ENCODE results near the gene CHN2.

CHN2 gene

DNA sequence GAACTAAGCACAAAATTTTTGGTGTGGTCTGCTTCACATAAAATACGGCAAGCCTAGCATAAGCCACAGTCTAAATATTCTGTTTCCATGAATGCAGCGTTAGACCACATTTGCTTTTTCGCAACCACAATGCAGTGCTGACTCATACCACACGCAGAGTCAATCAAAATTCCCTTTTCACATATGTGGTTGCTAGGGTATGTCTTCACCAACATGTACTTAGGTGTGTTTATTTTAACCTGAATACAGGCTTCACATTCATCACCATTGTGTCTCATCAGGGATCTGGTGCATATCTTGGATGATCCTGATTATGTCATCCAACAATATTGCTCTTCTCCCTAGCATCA lies 90.8 kb downstream of the CHN2 start:
- peak; percentile 49 for DNase-seq
- peak; percentile 88 for ATAC-seq

DNA sequence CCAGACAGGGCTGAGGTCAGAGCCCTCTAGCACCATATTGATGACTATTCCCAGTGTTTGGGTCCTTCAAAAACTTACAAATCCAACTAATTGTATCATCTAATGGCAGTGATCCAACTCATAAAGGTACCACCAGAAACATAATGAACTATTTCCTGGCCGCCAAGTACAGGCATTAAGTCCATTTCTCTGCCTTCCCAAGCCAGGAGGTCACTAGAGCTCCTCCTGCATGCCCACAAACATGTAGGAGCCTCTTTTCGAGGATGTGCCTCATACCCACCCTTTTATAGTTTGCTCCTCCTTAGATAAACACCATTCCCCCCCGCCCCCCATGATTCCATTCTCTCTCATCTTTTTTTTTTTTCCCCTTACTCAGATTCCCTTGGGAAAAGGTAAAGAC lies 91.3 kb downstream of the CHN2 start:
- no peak for DNase-seq
- ATAC-seq: no peak

GRCh38 chr7:29287366-29287765 lies 92.8 kb downstream of the CHN2 start:
- ATAC-seq (no peak), DNase-seq (no peak)

DNA sequence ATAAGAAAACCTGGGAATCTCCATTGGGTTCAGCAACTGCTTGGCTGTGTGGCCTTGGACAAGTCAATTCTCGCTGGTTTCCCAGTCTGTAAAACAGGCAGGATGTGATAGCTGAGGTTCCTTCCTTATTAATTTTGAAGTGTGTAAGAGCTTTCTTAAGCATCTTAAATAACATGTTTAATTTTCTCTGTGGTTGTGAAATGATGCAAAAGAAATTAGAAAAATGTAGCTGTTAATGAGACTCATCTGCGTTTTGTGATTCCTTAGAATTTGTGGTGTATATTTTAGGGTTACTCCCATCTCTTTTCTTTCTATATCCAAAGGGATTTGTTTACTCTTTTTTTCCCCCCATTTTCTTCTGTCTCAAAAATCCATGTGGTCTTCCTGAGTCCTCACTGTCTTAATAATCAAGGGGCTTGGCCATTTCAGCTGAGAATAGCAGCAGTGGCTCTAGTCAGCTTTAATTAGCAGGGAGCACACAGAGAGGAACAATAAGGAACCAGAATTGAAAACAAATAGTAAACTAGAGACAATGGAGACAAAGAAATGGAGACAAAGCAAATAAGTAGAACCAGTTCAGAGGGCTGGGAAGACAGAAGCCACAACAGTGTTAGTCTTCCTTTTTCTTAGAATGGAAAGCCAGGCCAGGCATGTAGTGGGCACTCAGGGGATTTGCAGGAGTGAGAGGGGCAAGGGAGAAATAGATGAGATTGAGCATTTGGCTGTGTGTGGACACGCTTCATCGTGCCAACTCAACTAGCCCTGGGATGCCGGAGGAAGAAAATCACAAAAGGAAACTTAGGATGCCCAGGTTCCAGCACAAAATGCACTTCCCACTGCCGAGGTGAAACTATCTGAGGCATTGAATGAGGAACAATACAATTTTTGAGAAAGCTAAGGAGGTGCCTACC lies 93.9 kb downstream of the CHN2 start:
- no peak for DNase-seq
- ATAC-seq: no peak

DNA sequence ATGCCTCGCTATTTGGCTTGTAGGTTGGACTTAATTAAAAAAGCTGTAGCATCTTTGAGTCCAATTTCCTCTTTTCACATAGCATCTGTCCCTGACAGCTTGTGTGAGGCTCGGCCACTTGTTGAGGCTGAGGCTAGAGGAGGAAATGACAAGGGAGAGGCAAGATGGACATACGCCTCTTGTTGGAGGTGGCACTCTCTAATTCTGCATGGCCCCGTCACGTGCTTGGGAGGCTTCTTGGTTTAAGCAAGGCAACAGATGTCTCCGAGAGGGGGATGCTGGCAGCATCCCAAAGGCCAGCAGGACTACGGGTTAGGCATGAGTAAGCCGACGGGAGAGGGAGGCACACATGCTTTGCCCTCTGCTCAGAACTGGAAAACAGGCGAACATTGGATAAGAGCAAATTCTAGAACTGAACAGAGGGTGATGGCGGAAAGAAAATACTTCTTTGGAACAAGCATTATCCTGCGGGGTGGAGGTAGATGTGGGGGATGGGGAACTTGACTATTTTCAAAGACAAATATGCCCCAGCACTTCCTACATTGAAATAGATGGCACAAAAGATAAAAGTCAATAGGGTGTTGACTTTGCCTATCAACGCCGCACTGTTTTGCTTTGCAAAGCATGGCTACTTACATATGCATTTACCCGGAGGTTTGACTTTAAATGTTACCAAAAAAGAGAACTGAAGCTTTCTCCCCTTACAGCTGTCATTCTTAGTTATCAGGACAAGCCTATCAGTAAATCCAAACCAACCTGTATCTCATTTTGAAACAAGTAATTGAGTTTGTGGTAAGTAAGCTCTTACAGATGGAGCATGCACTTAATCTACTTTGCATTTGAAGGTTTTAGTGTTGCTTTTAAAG lies 94.8 kb downstream of the CHN2 start:
- DNase-seq (no peak), ATAC-seq (no peak)

DNA sequence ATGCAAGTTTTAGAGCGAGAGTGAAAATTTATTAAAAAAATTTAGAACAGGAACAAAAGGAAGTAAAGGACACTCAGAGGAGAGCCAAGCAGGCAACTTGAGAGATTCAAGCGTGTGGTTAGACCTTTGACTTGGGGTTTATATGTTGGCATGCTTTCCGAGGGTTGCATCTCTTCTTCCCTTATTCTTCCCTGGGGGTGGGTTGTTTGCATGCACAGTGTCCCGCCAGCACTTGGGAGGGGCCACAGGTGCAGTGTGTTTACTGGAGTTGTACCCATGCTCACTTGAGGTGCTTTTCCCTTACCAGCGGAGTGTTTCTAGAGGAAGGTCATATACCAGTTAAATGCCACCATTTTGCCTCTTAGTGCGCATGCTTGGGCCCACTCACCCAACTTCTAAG lies 96.3 kb downstream of the CHN2 start:
- no peak for ATAC-seq
- no peak for DNase-seq

DNA sequence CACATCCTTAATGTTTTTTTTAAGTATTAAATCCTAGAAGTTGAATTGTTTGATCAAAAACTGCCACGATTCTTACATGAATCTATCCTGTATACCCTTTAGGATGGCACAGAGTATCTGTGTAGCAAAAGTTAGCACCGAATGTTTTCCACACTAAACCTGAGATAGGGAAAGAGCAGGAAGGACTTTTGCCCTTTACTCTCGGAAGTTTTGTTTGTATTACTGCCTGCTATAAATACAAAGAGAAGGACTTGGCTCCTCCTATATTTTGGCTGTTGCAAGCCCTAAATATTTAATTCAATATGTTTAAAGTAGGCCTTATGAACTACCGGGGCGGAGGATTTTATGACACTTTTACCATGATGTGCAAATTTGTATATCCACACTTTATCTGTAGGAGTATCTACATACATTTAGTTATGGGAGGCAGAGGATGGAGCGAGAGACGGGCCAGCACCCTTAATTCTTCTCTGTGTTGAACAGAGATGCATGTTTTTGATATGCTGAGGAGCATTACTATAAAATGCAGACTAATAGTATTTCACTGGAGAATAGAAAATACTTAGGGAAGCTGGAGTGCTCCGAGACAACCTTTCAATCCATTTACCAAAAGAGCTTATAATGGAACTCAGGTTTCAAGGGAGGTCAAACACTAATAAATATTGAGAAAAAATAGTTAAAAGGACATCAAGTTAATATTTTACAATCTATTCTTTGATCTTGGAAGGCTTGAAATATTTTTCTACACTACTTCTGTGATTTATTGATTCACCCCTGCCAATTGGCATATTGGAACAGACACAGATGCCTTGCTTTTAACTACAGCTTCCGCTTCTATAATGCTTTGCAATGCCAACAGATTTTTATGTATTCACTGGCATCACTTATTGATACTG lies 97.4 kb downstream of the CHN2 start:
- ATAC-seq: no peak

DNA sequence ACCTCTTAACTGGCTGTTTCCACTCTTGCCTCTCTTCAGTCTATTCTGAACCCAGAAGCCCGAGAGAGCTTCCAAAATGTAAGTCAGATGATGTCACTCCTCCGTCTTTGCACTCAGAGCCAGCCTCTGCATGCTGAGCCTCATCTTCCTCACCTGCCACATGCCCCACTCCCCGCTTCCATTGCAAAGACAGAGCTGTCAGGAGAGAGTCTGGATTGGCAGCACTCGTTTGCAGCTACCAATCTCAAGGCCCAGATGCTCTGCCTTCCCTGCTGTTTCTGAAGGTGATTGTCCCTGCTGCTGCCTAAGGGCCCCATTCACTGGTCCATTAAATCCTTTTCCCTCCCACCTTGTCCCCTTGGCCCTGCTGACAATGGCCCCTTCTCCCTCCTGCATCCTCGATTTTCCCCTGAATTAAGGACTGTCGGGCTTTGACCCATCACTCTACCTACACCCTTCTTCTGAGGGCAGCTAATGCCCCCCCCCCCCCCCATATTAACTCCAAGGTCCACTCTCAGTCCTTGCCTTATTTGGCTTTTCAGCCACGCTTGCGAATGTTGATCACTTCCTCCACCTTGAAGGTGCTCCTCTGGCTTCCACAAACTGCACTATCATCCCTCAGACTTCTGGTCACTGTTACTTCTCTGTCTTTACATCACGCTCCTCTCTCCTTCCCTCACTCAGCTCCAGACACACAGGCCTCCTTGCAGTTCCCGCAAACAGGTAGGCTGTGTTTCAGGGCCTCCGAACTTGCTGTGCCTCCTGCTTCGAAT lies 98.5 kb downstream of the CHN2 start:
- DNase-seq (no peak), ATAC-seq (no peak)

More for the DNA sequence above, 97.4 kb downstream of the CHN2 start:
- DNase-seq: no peak

- DNase-seq: no peak
- ATAC-seq: no peak
These were observed 101.8 kb downstream of the CHN2 start for GRCh38 chr7:29296421-29296820.

GRCh38 chr7:29297194-29297890 lies 102.8 kb downstream of the CHN2 start:
- ATAC-seq (no peak), DNase-seq (peak; percentile 21)

DNA sequence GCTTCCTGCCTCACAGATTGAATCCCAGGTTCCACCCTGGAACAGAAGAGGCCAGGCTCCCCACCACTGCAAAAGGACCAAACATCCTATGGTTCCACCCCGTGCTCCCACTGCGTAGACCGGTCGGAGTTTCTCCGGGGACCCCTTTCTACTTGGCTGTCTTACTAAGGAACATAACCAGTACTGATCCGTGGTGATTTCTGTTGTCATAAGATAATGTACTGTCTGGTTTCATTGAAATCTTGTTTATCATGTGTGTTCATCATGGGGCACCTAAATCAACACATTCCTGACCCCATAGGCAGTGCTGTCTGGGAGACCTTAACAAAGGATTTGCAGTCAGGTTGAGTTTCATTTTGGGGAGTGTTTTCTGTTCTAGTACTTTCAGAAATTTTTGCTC lies 104.5 kb downstream of the CHN2 start:
- ATAC-seq (no peak), DNase-seq (no peak)

GRCh38 chr7:29300026-29300480 lies 105.5 kb downstream of the CHN2 start:
- ATAC-seq (no peak), DNase-seq (no peak)

DNA sequence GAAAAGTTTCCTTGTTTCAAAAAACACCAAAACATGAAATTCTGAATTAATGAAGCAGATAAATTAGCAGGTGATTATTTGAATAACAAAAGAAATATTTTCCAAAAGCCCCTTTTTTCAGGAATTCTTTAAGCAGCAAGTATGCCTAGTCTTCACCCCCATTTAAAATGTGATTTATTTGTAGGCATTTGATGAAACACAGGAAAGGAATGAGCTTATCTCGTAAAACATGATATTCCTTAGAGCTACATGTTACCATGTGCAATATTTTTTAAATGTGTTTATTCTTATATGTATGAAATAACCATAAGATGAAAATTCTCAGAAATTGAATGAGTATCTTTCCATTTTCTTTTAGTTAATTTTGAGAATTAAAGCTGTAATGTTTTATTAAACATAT lies 106.1 kb downstream of the CHN2 start:
- DNase-seq: no peak
- no peak for ATAC-seq

DNA sequence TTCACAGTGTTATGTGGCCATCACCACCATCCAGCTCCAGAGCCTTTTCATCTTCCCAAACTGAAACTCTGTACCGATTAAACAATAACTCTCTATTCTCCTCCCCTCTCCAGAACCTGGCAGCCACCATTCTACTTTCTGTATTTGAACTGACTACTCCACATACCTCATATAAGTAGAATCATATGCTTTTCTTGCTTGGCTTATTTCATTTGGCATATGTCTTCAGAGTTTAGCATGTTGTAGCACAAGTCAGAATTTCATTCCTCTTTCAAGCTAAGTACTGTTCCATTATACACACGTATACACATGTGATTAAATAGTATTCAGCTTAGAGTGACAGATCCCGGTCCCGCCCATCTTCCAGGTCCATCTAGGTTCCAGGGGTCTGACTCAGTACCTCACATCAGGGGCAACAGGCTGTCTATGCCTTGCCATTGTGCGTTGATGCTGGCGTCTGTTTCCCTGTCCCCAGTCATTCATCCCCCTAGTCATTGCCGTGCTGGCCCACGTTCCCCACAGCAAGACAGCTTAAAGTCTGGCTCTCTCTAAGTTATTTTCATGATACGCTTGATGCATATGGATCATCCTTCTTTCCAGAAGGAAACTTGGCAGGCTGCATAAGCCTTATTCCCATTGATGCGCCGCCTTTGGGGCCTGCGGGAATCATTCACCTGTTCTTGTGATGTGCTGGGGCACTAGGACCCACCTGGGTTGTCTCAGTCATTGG lies 108.3 kb downstream of the CHN2 start:
- DNase-seq: no peak
- no peak for ATAC-seq

DNA sequence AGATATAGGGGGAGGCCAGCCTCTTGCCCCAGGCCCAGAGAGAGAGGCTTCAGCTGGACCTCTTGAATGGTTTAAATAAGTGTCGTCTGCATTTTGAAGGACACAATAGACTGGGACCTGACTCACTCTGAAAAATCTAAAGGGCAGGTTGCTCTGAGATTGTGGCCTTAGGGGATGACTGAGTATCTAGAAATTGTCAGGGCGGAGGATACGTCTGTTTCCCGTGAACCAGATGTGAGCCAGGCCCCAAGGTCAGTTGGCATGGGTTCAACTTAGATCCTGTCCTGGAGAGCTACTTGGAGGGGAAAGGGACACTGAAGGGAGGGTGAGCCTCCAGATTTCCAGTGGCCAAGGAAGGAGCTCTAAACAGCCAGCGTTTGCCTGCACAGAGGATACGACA lies 110.2 kb downstream of the CHN2 start:
- ATAC-seq: no peak

DNA sequence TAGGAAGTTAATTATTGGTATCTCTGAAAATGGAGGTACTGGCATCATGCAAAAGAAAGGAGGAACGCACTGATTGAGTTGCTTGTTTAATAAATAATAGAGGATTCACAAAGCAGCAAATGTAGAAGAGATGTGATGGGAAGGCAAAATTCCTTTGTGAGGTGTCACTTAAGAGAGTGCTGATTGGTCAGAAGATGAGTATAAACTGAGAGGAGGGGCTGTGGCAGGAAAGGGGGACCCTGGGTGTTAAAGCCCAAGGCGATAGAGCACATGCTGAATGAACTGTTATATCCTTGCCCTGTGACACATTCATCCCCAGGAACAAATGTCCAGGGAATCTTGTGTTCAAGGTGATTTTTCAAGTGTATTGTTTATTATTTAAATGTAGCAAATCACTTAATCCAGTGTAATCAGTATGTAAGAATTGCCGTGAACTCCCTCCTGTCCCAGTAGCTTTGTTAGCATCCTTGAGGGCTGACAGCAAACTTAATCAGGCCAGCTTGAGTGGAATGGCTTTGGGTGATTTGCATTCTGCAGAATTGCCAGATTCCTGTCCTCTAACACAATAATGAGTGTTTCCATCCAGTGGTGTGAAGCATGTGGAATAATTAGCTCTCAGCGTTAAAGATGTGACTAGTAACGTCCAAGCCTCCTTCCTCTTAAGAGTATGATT lies 111.9 kb downstream of the CHN2 start:
- ATAC-seq (no peak), DNase-seq (no peak)

More for the DNA sequence above, 110.2 kb downstream of the CHN2 start:
- no peak for DNase-seq

GRCh38 chr7:29308424-29308823 lies 113.8 kb downstream of the CHN2 start:
- DNase-seq (no peak), ATAC-seq (no peak)

DNA sequence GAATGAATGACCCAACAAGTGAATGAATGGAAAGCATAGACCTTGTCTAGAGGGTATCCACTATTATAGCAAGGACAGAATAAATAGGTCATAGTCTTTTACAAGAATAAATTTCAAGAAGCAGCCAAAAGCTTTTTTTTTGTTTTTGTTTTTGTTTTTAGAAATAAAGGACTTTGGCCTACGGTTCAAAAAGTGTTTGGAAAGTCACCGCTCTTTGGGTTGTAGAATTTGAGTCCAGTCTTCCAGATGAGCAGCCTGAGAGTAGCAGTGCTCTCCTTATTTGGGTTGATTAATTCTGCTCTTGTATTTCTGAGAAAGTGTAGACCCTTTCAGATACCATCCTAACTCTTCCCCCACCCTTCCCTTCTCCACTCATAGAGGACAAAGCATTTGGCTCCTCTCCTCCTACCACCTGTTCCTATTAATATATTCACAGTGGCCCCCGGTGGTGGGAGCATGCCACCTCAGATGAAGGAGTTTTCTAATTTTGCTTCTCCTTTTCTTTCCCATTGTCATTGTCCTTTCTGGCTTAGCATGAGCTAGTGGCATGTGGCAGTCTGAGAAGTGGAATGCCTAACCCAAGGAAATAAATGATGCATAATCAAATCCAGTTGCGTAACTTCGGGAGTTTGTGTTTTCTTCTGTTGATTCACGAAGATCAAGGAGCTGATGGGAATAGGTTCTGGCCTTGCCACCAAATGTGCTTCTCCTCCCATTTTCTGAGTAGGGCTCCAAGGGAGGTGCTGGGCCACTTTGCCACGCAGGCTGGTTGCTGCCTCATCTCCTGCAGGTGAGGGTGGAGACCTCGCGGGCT lies 114.7 kb downstream of the CHN2 start:
- DNase-seq (no peak), ATAC-seq (no peak)

GRCh38 chr7:29310625-29311024 lies 116.0 kb downstream of the CHN2 start:
- DNase-seq: no peak
- ATAC-seq: no peak
